Neural cell (in vitro differentiated cells): ENCODE results near the gene OR7G1. TPM values are rescaled to one million over a fixed set of nuclear protein-coding genes. Genes with fewer than 3 reads are reported as not detected.

ENCODE experiments used
- H2AFZ ChIP-seq: fragments of 200-600, 300-800 bp; sonication (generic), shearing (Covaris generic); 2 replicates; pipeline ENCODE4 v1.6.0; 2014; ENCODE audit warnings: low read depth, mild to moderate bottlenecking, antibody characterized with exemption, low read length, moderate library complexity
- H3F3A ChIP-seq: fragments of 200-600 bp; shearing (Covaris generic); 2 replicates; pipeline ENCODE4 v1.6.1; 2016; ENCODE audit warnings: mild to moderate bottlenecking, moderate library complexity, mixed read lengths, antibody characterized with exemption, low read length; ENCODE audit not compliant: insufficient read depth, poor library complexity, severe bottlenecking
- H3K27ac ChIP-seq: fragments of 200-600, 300-800 bp; sonication (generic), shearing (Covaris generic); 2 replicates; pipeline ENCODE4 v1.5.1; 2014; ENCODE audit warnings: mild to moderate bottlenecking, low read length, moderate library complexity
- H3K27me3 ChIP-seq: fragments of 300-800, 200-600 bp; sonication (generic), shearing (Covaris generic); 2 replicates; pipeline ENCODE4 v1.6.0; 2014; ENCODE audit warnings: mild to moderate bottlenecking, low read depth, low read length, moderate library complexity; ENCODE audit not compliant: insufficient read depth
- H3K36me3 ChIP-seq: fragments of 300-800, 200-600 bp; sonication (generic), shearing (Covaris generic); 2 replicates; pipeline ENCODE4 v1.5.1; 2014; ENCODE audit warnings: mild to moderate bottlenecking, antibody characterized with exemption, low read length, moderate library complexity; ENCODE audit not compliant: insufficient read depth
- H3K4me2 ChIP-seq: fragments of 300-800, 200-600 bp; sonication (generic), shearing (Covaris generic); 2 replicates; pipeline ENCODE4 v1.6.0; 2014; ENCODE audit warnings: mild to moderate bottlenecking, low read length
- H3K4me3 ChIP-seq: fragments of 300-800, 200-600 bp; sonication (generic), shearing (Covaris generic); 2 replicates; pipeline ENCODE4 v1.5.1; 2014; ENCODE audit warnings: mild to moderate bottlenecking, low read length, moderate library complexity
- H3K79me2 ChIP-seq: fragments of 200-600 bp; shearing (Covaris generic); replicated peaks from 2 replicates; pipeline ENCODE4 v1.6.0; 2014; ENCODE audit warnings: mild to moderate bottlenecking, low read length, moderate library complexity; ENCODE audit not compliant: insufficient read depth
- H3K9ac ChIP-seq: fragments of 300-800, 200-600 bp; sonication (generic), shearing (Covaris generic); 2 replicates; pipeline ENCODE4 v1.6.1; 2016; ENCODE audit warnings: mild to moderate bottlenecking, low read length, mixed read lengths
- H3K9me2 ChIP-seq: fragments of 200-600 bp; shearing (Covaris generic); 2 replicates; pipeline ENCODE4 v1.6.1; 2016; ENCODE audit warnings: mild to moderate bottlenecking, low read length, mixed read lengths; ENCODE audit not compliant: insufficient read depth
- H3K9me3 ChIP-seq: fragments of 200-600, 300-800 bp; sonication (generic), shearing (Covaris generic); 2 replicates; pipeline ENCODE4 v1.6.1; 2016; ENCODE audit warnings: mild to moderate bottlenecking, mixed run types, low read length, moderate library complexity, mixed read lengths
- H4K20me1 ChIP-seq: fragments of 200-600 bp; shearing (Covaris generic); 2 replicates; pipeline ENCODE4 v1.6.1; 2016; ENCODE audit warnings: mild to moderate bottlenecking, mixed run types; ENCODE audit not compliant: insufficient read depth
- CTCF ChIP-seq: fragments of 450-650 bp; IDR thresholded peaks from 2 replicates; pipeline ENCODE4 v1.5.1; 2014; ENCODE audit warnings: antibody characterized with exemption, mild to moderate bottlenecking, moderate library complexity; ENCODE audit not compliant: poor library complexity, severe bottlenecking
- EP300 ChIP-seq: fragments of 450-650 bp; conservative IDR thresholded peaks from 2 replicates; pipeline ENCODE4 v1.6.1; 2014; ENCODE audit warnings: antibody characterized with exemption, mild to moderate bottlenecking, moderate library complexity; ENCODE audit not compliant: poor library complexity, severe bottlenecking
- EZH2 ChIP-seq: fragments of 200-600, 300-800 bp; shearing (Covaris generic), sonication (generic); IDR thresholded peaks from 2 replicates; pipeline ENCODE4 v1.6.1; 2014; ENCODE audit warnings: antibody characterized with exemption, low read length, borderline replicate concordance, mild to moderate bottlenecking; ENCODE audit not compliant: insufficient read depth, poor library complexity, severe bottlenecking
- MXI1 ChIP-seq: fragments of 450-650 bp; conservative IDR thresholded peaks from 2 replicates; pipeline ENCODE4 v1.6.1; 2014; ENCODE audit warnings: antibody characterized with exemption, mild to moderate bottlenecking; ENCODE audit not compliant: poor library complexity, severe bottlenecking
- POLR2AphosphoS5 ChIP-seq: IDR thresholded peaks from 2 replicates; pipeline ENCODE4 v1.6.1; 2012
- RAD21 ChIP-seq: fragments of 450-650 bp; conservative IDR thresholded peaks from 2 replicates; pipeline ENCODE4 v1.6.1; 2014; ENCODE audit warnings: antibody characterized with exemption, mild to moderate bottlenecking, moderate library complexity
- REST ChIP-seq: IDR thresholded peaks from 2 replicates; pipeline ENCODE4 v1.6.1; 2012; ENCODE audit warnings: borderline replicate concordance
- SMC3 ChIP-seq: fragments of 450-650 bp; conservative IDR thresholded peaks from 2 replicates; pipeline ENCODE4 v1.6.1; 2014; ENCODE audit warnings: antibody characterized with exemption, mild to moderate bottlenecking, moderate library complexity; ENCODE audit not compliant: poor library complexity
- TAF1 ChIP-seq: IDR thresholded peaks from 2 replicates; pipeline ENCODE4 v1.6.1; 2012; ENCODE audit warnings: low read depth
- polyA plus RNA-seq: library from polyadenylated mRNA; depleted of rRNA; stranded (reverse); fragments of >200 nt; gene quantifications from 2 replicates; pipeline ENCODE4 v1.2.3, GENCODE V29; 2014

Gene OR7G1
- polyA plus RNA-seq, 1 donor from 2014 or later = not detected

- no peak for TF ChIP-seq POLR2AphosphoS5
- TF ChIP-seq TAF1 = no peak
- TF ChIP-seq EP300 = no peak
- TF ChIP-seq REST = no peak
- TF ChIP-seq RAD21 = no peak
- TF ChIP-seq SMC3 = no peak
- TF ChIP-seq CTCF = no peak
- TF ChIP-seq EZH2 = no peak
- Histone ChIP-seq H3K4me2 (no peak overlapping the region), H3K27me3 (no peaks in the 10 kb centered on the region), H3K9me3 (no peaks in the 10 kb centered on the region), H3K9ac (no peak overlapping the region), H3K4me3 (no peak overlapping the region), H3K27ac (no peak overlapping the region), H4K20me1 (no peaks in the 10 kb centered on the region), H3K36me3 (no peaks in the 10 kb centered on the region), H2AFZ (no peak overlapping the region), H3F3A (no peaks in the 10 kb centered on the region), H3K79me2 (no peaks in the 10 kb centered on the region), H3K9me2 (no peaks in the 10 kb centered on the region)
These were observed 45.5 kb downstream of the OR7G1 start for GRCh38 chr19:9070066-9070465.

GRCh38 chr19:9065457-9066014 lies 50.0 kb downstream of the OR7G1 start:
- TF ChIP-seq EP300 (no peak), POLR2AphosphoS5 (no peak), SMC3 (no peak), RAD21 (no peak), REST (no peak), CTCF (no peak), MXI1 (no peak), EZH2 (no peak), TAF1 (no peak)
- H3K9me2 ChIP-seq = no peaks in the 10 kb centered on the region
- no peaks in the 10 kb centered on the region for H3K9me3 ChIP-seq
- H3K4me2 ChIP-seq = no peak overlapping the region
- no peak overlapping the region for H2AFZ ChIP-seq
- no peak overlapping the region for H3K27ac ChIP-seq
- no peaks in the 10 kb centered on the region for H3K79me2 ChIP-seq
- no peak overlapping the region for H3K9ac ChIP-seq
- no peaks in the 10 kb centered on the region for H3K27me3 ChIP-seq
- no peaks in the 10 kb centered on the region for H3F3A ChIP-seq
- H3K36me3 ChIP-seq = no peaks in the 10 kb centered on the region
- no peaks in the 10 kb centered on the region for H4K20me1 ChIP-seq
- H3K4me3 ChIP-seq = no peak overlapping the region
